ENCODE data around the gene RPH3AL.
"Not testable (repeated sequence)": the region's sequence is repeated elsewhere in the genome, so short reads cannot be mapped to it uniquely, and the experiment has no call there.

Gene RPH3AL

GRCh38 chr17:272856-273255 is 79.8 kb downstream of the RPH3AL start:
- not testable (repeated sequence) for H3K4me1 Mint-ChIP-seq (ENCODE audit: low read depth); H3K27me3 Mint-ChIP-seq; H3K4me3 Mint-ChIP-seq; H3K9me3 Mint-ChIP-seq; H3K36me3 Mint-ChIP-seq (ENCODE audit: low read depth); H3K27ac Mint-ChIP-seq

DNA sequence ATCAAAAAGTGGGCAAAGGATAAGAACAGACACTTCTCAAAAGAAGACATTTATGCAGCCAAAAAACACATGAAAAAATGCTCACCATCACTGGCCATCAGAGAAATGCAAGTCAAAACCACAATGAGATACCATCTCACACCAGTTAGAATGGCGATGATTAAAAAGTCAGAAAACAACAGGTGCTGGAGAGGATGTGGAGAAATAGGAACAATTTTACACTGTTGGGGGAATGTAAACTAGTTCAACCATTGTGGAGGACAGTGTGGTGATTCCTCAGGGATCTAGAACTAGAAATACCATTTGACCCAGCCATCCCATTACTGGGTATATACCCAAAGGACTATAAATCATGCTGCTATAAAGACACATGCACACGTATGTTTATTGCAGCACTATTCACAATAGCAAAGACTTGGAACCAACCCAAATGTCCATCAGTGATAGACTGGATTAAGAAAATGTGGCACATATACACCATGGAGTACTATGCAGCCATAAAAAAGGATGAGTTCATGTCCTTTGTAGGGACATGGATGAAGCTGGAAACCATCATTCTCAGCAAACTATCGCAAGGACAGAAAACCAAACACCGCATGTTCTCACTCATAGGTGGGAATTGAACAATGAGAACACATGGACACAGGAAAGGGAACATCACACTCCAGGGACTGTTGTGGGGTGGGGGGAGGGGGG is 80.5 kb downstream of the RPH3AL start:
- not testable (repeated sequence) for H3K27me3 Mint-ChIP-seq; H3K4me3 Mint-ChIP-seq; H3K27ac Mint-ChIP-seq; H3K4me1 Mint-ChIP-seq (ENCODE audit: low read depth); H3K9me3 Mint-ChIP-seq; H3K36me3 Mint-ChIP-seq (ENCODE audit: low read depth)

- no peak overlapping the region for H3K4me3 Mint-ChIP-seq
- H3K4me1 Mint-ChIP-seq (ENCODE audit: low read depth), result no peaks in the 10 kb centered on the region
- no peak overlapping the region for H3K27ac Mint-ChIP-seq
These were observed 82.7 kb downstream of the RPH3AL start for GRCh38 chr17:269616-270514.

GRCh38 chr17:266701-267667 is 85.6 kb downstream of the RPH3AL start:
- Mint-ChIP-seq H3K9me3 (no peaks in the 10 kb centered on the region), H3K4me3 (no peak overlapping the region), H3K27me3 (no peaks in the 10 kb centered on the region), H3K27ac (no peak overlapping the region), H3K36me3 (ENCODE audit: low read depth) (no peaks in the 10 kb centered on the region), H3K4me1 (ENCODE audit: low read depth) (no peaks in the 10 kb centered on the region)

More at GRCh38 chr17:269616-270514, 82.7 kb downstream of the RPH3AL start:
- Mint-ChIP-seq H3K27me3 (no peaks in the 10 kb centered on the region), H3K36me3 (ENCODE audit: low read depth) (no peaks in the 10 kb centered on the region), H3K9me3 (no peaks in the 10 kb centered on the region)

- Mint-ChIP-seq H3K27ac (no peak overlapping the region), H3K27me3 (no peaks in the 10 kb centered on the region), H3K9me3 (no peaks in the 10 kb centered on the region), H3K36me3 (ENCODE audit: low read depth) (no peaks in the 10 kb centered on the region), H3K4me3 (no peak overlapping the region), H3K4me1 (ENCODE audit: low read depth) (no peaks in the 10 kb centered on the region)
These were observed 86.4 kb downstream of the RPH3AL start for GRCh38 chr17:266219-266618.

DNA sequence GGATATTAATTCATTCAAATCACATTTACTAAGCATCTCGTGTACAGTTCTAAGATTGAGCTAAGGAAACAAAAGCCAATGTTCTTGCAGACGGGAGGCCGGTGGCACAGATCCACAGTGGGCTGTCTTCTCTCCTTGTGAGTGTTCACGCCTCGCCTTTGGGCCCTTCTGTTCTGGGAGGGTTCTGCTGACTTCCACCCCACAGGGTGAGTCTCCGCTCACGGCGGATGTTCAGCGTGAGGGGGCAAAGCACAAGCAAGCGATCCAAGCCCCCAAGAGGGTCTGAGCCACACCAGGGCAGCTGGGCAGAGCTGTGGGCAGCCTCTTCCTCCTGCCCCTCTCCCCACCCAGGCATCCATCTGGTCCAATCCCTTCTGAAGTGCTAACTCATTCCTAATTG is 86.9 kb downstream of the RPH3AL start:
- no peaks in the 10 kb centered on the region for H3K4me1 Mint-ChIP-seq (ENCODE audit: low read depth)
- H3K9me3 Mint-ChIP-seq, result no peaks in the 10 kb centered on the region
- H3K27ac Mint-ChIP-seq, result no peak overlapping the region
- H3K27me3 Mint-ChIP-seq, result no peaks in the 10 kb centered on the region
- no peak overlapping the region for H3K4me3 Mint-ChIP-seq
- H3K36me3 Mint-ChIP-seq (ENCODE audit: low read depth), result no peaks in the 10 kb centered on the region

DNA sequence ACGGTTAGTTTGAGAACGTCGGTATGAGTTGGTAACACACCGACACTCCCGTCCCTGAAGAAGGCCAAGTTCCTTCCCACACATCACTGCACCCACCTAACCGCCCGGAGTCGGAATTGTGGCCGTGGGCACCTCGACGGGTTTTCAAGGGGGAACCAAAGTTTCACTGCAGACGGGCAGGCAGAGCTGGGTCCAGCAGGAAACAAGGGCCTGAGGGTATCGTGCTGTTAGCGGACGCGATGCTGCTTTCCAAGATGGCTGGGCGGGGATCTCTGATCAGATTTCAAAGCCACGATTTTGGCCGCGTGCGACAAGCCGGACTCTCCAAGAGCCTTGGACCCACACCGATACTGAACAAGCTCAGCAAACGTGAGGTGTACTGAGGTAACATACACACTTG is 88.8 kb downstream of the RPH3AL start:
- H3K27ac Mint-ChIP-seq, result no peak overlapping the region
- no peaks in the 10 kb centered on the region for H3K9me3 Mint-ChIP-seq
- no peaks in the 10 kb centered on the region for H3K4me1 Mint-ChIP-seq (ENCODE audit: low read depth)

GRCh38 chr17:263271-263670 is 89.3 kb downstream of the RPH3AL start:
- Mint-ChIP-seq H3K4me3 (no peak overlapping the region), H3K27me3 (no peaks in the 10 kb centered on the region), H3K27ac (no peak overlapping the region), H3K36me3 (ENCODE audit: low read depth) (no peaks in the 10 kb centered on the region), H3K4me1 (ENCODE audit: low read depth) (no peaks in the 10 kb centered on the region), H3K9me3 (no peaks in the 10 kb centered on the region)

More for the DNA sequence above, 88.8 kb downstream of the RPH3AL start:
- no peaks in the 10 kb centered on the region for H3K27me3 Mint-ChIP-seq
- H3K4me3 Mint-ChIP-seq, result no peak overlapping the region
- no peaks in the 10 kb centered on the region for H3K36me3 Mint-ChIP-seq (ENCODE audit: low read depth)

- no peaks in the 10 kb centered on the region for H3K9me3 Mint-ChIP-seq
- no peaks in the 10 kb centered on the region for H3K27me3 Mint-ChIP-seq
- no peak overlapping the region for H3K27ac Mint-ChIP-seq
- H3K36me3 Mint-ChIP-seq (ENCODE audit: low read depth), result no peaks in the 10 kb centered on the region
- H3K4me1 Mint-ChIP-seq (ENCODE audit: low read depth), result no peaks in the 10 kb centered on the region
- no peak overlapping the region for H3K4me3 Mint-ChIP-seq
These were observed 91.0 kb downstream of the RPH3AL start for GRCh38 chr17:261635-262034.

DNA sequence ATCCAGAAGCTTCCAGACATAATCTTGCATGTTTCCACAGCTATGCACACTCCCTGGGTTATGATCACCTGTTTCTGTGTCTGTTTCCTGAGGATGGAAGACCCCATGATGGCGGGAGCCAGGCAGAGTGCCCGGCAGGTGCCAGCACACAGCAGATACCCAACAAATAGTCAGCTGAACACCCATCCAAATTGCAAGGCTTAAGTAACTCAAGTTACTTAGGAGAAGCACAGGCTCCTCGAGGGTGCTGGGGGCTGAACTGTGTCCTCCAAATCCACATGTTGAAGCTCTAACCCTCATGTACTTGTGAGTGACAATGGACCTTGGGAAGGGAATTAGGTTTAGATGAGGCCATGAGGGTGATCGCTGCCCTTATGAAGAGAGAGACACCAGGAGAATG is 91.7 kb downstream of the RPH3AL start:
- H3K4me1 Mint-ChIP-seq (ENCODE audit: low read depth), result no peaks in the 10 kb centered on the region
- no peak overlapping the region for H3K4me3 Mint-ChIP-seq
- H3K9me3 Mint-ChIP-seq, result no peaks in the 10 kb centered on the region
- H3K36me3 Mint-ChIP-seq (ENCODE audit: low read depth), result no peaks in the 10 kb centered on the region
- no peak overlapping the region for H3K27ac Mint-ChIP-seq
- H3K27me3 Mint-ChIP-seq, result no peaks in the 10 kb centered on the region

- Mint-ChIP-seq H3K4me1 (ENCODE audit: low read depth) (no peaks in the 10 kb centered on the region), H3K27ac (no peak overlapping the region)
These were observed 92.4 kb downstream of the RPH3AL start for GRCh38 chr17:260031-260791.

GRCh38 chr17:259341-259976 is 93.1 kb downstream of the RPH3AL start:
- no peaks in the 10 kb centered on the region for H3K4me1 Mint-ChIP-seq (ENCODE audit: low read depth)

More at GRCh38 chr17:260031-260791, 92.4 kb downstream of the RPH3AL start:
- H3K9me3 Mint-ChIP-seq, result no peaks in the 10 kb centered on the region
- no peaks in the 10 kb centered on the region for H3K27me3 Mint-ChIP-seq
- H3K36me3 Mint-ChIP-seq (ENCODE audit: low read depth), result no peaks in the 10 kb centered on the region
- no peak overlapping the region for H3K4me3 Mint-ChIP-seq

GRCh38 chr17:258906-259305 is 93.7 kb downstream of the RPH3AL start:
- Mint-ChIP-seq H3K4me1 (ENCODE audit: low read depth) (no peaks in the 10 kb centered on the region), H3K27me3 (no peaks in the 10 kb centered on the region), H3K36me3 (ENCODE audit: low read depth) (no peaks in the 10 kb centered on the region), H3K27ac (no peak overlapping the region), H3K4me3 (no peak overlapping the region), H3K9me3 (no peaks in the 10 kb centered on the region)

More at GRCh38 chr17:259341-259976, 93.1 kb downstream of the RPH3AL start:
- Mint-ChIP-seq H3K4me3 (no peak overlapping the region), H3K9me3 (no peaks in the 10 kb centered on the region), H3K27me3 (no peaks in the 10 kb centered on the region), H3K36me3 (ENCODE audit: low read depth) (no peaks in the 10 kb centered on the region), H3K27ac (no peak overlapping the region)
